H1 (cell line): ENCODE data around the gene OR2H2. TPM values are rescaled to one million over a fixed set of nuclear protein-coding genes. Genes with fewer than 3 reads are reported as not detected.

ENCODE experiments used
- CTCF ChIA-PET: fragments of 300-600 bp; sonication (Branson Sonifier 250); formaldehyde crosslinking; loops from one replicate; lab custom pipeline; 2021; ENCODE audit not compliant: partially characterized antibody; lab: Charles Lee
- POLR2A ChIA-PET: fragments of 300-600 bp; sonication (Branson Sonifier 250); formaldehyde crosslinking; loops from one replicate; lab custom pipeline; 2021; ENCODE audit warnings: inconsistent platforms; ENCODE audit not compliant: partially characterized antibody; lab: Charles Lee
- DNase-seq, 2 experiments: peaks; one replicate each; pipeline versions ENCODE4 v3.0.0 to v3.0.0-alpha.2; 2010 to 2022; ENCODE audit warnings: low spot score in 2 of 2, low read depth in 1 of 2, mixed read lengths in 1 of 2
- FAIRE-seq: peaks from 2 replicates; lab custom pipeline; 2011; peaks lifted over from hg19 to GRCh38; lab: Jason Lieb, UNC
- H2AFZ ChIP-seq: 2 replicates; pipeline ENCODE4 v1.8.1; 2012; ENCODE audit warnings: low read length, inconsistent platforms
- H2AK5ac ChIP-seq: 2 replicates; pipeline ENCODE4 v1.6.1; 2013; ENCODE audit warnings: low read depth, low read length
- H2BK120ac ChIP-seq: replicated peaks from 2 replicates; pipeline ENCODE3; 2013; ENCODE audit warnings: low read depth, low read length, inconsistent platforms
- H2BK12ac ChIP-seq: 2 replicates; pipeline ENCODE4 v1.6.1; 2013; ENCODE audit warnings: low read depth, low read length
- H2BK15ac ChIP-seq: 2 replicates; pipeline ENCODE4 v1.6.1; 2013; ENCODE audit warnings: low read length
- H2BK20ac ChIP-seq: 2 replicates; pipeline ENCODE4 v1.6.1; 2013; ENCODE audit warnings: low read length
- H2BK5ac ChIP-seq: 2 replicates; pipeline ENCODE4 v1.6.1; 2013; ENCODE audit warnings: low read depth, low read length
- H3K14ac ChIP-seq: 2 replicates; pipeline ENCODE4 v1.6.1; 2013; ENCODE audit warnings: inconsistent platforms; ENCODE audit not compliant: insufficient read length
- H3K18ac ChIP-seq: 2 replicates; pipeline ENCODE4 v1.6.1; 2013; ENCODE audit warnings: low read length; ENCODE audit errors: extremely low read depth
- H3K23ac ChIP-seq: 2 replicates; pipeline ENCODE4 v1.6.1; 2013; ENCODE audit warnings: inconsistent platforms; ENCODE audit not compliant: insufficient read length
- H3K23me2 ChIP-seq: 2 replicates; pipeline ENCODE4 v1.6.1; 2013; ENCODE audit warnings: low read depth, low read length
- H3K27ac ChIP-seq: 2 replicates; pipeline ENCODE4 v1.6.1; 2011; ENCODE audit warnings: low read depth, low read length, inconsistent platforms
- H3K27me3 ChIP-seq, 4 experiments: replicated peaks in 1 of 4; 1 replicate in 1 of 4; 2 replicates in 3 of 4; pipeline versions ENCODE4 v1.6.1 to v1.8.1; 2011 to 2013; ENCODE audit warnings: low read length in 3 of 4, mild to moderate bottlenecking in 3 of 4, inconsistent platforms in 2 of 4, mixed read lengths in 2 of 4, moderate library complexity in 1 of 4; ENCODE audit not compliant: control insufficient read depth in 3 of 4, insufficient read depth in 3 of 4; ENCODE audit errors: extremely low read depth in 1 of 4
- H3K36me3 ChIP-seq, 4 experiments: 2 replicates each; pipeline versions ENCODE4 v1.6.1 to v1.8.1; 2011 to 2013; ENCODE audit warnings: mild to moderate bottlenecking in 4 of 4, low read length in 3 of 4, moderate library complexity in 2 of 4, control low read depth in 1 of 4, inconsistent platforms in 1 of 4; ENCODE audit not compliant: insufficient read depth in 4 of 4, control insufficient read depth in 2 of 4
- H3K4ac ChIP-seq: replicated peaks from 2 replicates; pipeline ENCODE3; 2013; ENCODE audit warnings: low read length, low read depth, mixed read lengths, inconsistent platforms; ENCODE audit not compliant: insufficient read length
- H3K4me1 ChIP-seq, 4 experiments: replicated peaks in 1 of 4; 1 replicate in 1 of 4; 2 replicates in 3 of 4; pipeline versions ENCODE4 v1.6.1 to v1.8.1; 2011 to 2013; ENCODE audit warnings: low read length in 3 of 4, inconsistent platforms in 2 of 4, mixed read lengths in 1 of 4; ENCODE audit not compliant: insufficient read depth in 4 of 4, control insufficient read depth in 3 of 4
- H3K4me2 ChIP-seq, 2 experiments: 2 replicates each; pipeline versions ENCODE4 v1.6.1 to v1.8.1; 2011 to 2013; ENCODE audit warnings: low read depth in 2 of 2, low read length in 2 of 2, control low read depth in 1 of 2, inconsistent platforms in 1 of 2, mild to moderate bottlenecking in 1 of 2; ENCODE audit not compliant: insufficient read depth in 1 of 2
- H3K4me3 ChIP-seq, 4 experiments: fragments of 200-600, 300-600 bp in 1 of 4; sonication (generic), shearing (Covaris generic), sonication (Bioruptor Twin) in 1 of 4; 2 replicates each; pipeline versions ENCODE4 v1.5.1 to v1.8.1; 2011 to 2016; ENCODE audit warnings: low read length in 4 of 4, low read depth in 3 of 4, control low read depth in 2 of 4, inconsistent platforms in 2 of 4, mild to moderate bottlenecking in 2 of 4, mixed read lengths in 1 of 4, moderate library complexity in 1 of 4; ENCODE audit not compliant: insufficient read depth in 2 of 4; ENCODE audit errors: extremely low read depth in 1 of 4
- H3K56ac ChIP-seq: replicated peaks from 2 replicates; pipeline ENCODE3; 2013; ENCODE audit warnings: low read depth, mild to moderate bottlenecking, mixed read lengths, low read length, inconsistent platforms; ENCODE audit not compliant: insufficient read length
- H3K79me1 ChIP-seq: 2 replicates; pipeline ENCODE4 v1.6.1; 2013; ENCODE audit warnings: low read depth, low read length, control low read depth
- H3K79me2 ChIP-seq, 2 experiments: 2 replicates each; pipeline versions ENCODE4 v1.6.1 to v1.8.1; 2012 to 2013; ENCODE audit warnings: low read length in 2 of 2, mild to moderate bottlenecking in 2 of 2, inconsistent platforms in 1 of 2; ENCODE audit not compliant: insufficient read depth in 2 of 2, control insufficient read depth in 1 of 2
- H3K9ac ChIP-seq, 4 experiments: replicated peaks in 1 of 4; 1 replicate in 1 of 4; 2 replicates in 3 of 4; pipeline versions ENCODE4 v1.6.1 to v1.8.1; 2011 to 2013; ENCODE audit warnings: low read depth in 3 of 4, low read length in 3 of 4, control low read depth in 2 of 4, mild to moderate bottlenecking in 2 of 4, moderate library complexity in 2 of 4, inconsistent platforms in 1 of 4; ENCODE audit errors: extremely low read depth in 1 of 4
- H3K9me3 ChIP-seq, 2 experiments: 2 replicates each; pipeline versions ENCODE4 v1.6.1 to v1.8.1; 2012 to 2013; ENCODE audit warnings: mild to moderate bottlenecking in 2 of 2, moderate library complexity in 2 of 2, control low read depth in 1 of 2, inconsistent platforms in 1 of 2, low read depth in 1 of 2, low read length in 1 of 2, mixed read lengths in 1 of 2; ENCODE audit not compliant: insufficient read depth in 2 of 2
- H4K20me1 ChIP-seq, 2 experiments: replicated peaks in 1 of 2; 2 replicates each; pipeline versions ENCODE3 to v1.8.1; 2011 to 2013; ENCODE audit warnings: inconsistent platforms in 2 of 2, low read length in 2 of 2, mild to moderate bottlenecking in 1 of 2; ENCODE audit not compliant: insufficient read depth in 2 of 2, control insufficient read depth in 1 of 2
- H4K5ac ChIP-seq: 2 replicates; pipeline ENCODE4 v1.6.1; 2013; ENCODE audit warnings: low read length, low read depth, mixed read lengths, inconsistent platforms; ENCODE audit not compliant: insufficient read length
- H4K8ac ChIP-seq: 2 replicates; pipeline ENCODE4 v1.8.0; 2013; ENCODE audit warnings: mild to moderate bottlenecking, moderate library complexity, low read length, inconsistent platforms; ENCODE audit not compliant: insufficient read depth; ENCODE audit errors: extremely low read depth
- H4K91ac ChIP-seq: replicated peaks from 2 replicates; pipeline ENCODE3; 2013; ENCODE audit warnings: low read length, mixed read lengths, inconsistent platforms; ENCODE audit not compliant: insufficient read length
- ATF2 ChIP-seq: IDR thresholded peaks from 2 replicates; pipeline ENCODE4 v1.6.1; 2012; ENCODE audit warnings: low read length, inconsistent platforms
- CEBPB ChIP-seq: IDR thresholded peaks from 2 replicates; pipeline ENCODE4 v1.6.1; 2012; ENCODE audit warnings: low read depth, low read length
- EGR1 ChIP-seq: IDR thresholded peaks from 2 replicates; pipeline ENCODE4 v1.6.1; 2011; ENCODE audit warnings: low read depth, low read length, borderline replicate concordance
- EP300 ChIP-seq, 2 experiments: IDR thresholded peaks; 1 replicate in 1 of 2; 2 replicates in 1 of 2; pipeline ENCODE4 v1.6.1; 2011 to 2012; ENCODE audit warnings: low read depth in 2 of 2, low read length in 2 of 2, mild to moderate bottlenecking in 2 of 2, borderline replicate concordance in 1 of 2, inconsistent platforms in 1 of 2, moderate library complexity in 1 of 2
- KDM5A ChIP-seq: fragments of 200-600 bp; IDR thresholded peaks from 2 replicates; pipeline ENCODE4 v1.7.1; 2012; ENCODE audit warnings: mild to moderate bottlenecking, low read length, inconsistent platforms, mixed read lengths
- MAX ChIP-seq: IDR thresholded peaks from 2 replicates; pipeline ENCODE4 v1.6.1; 2012; ENCODE audit warnings: inconsistent platforms
- PHF8 ChIP-seq: fragments of 200-600 bp; sonication (generic); conservative IDR thresholded peaks from 2 replicates; pipeline ENCODE4 v1.7.1; 2012; ENCODE audit warnings: low read depth, mild to moderate bottlenecking, inconsistent platforms, low read length, moderate library complexity
- POU5F1 ChIP-seq: IDR thresholded peaks from 2 replicates; pipeline ENCODE4 v1.6.1; 2011; ENCODE audit warnings: low read depth, mild to moderate bottlenecking, low read length, moderate library complexity
- RAD21 ChIP-seq, 2 experiments: IDR thresholded peaks in 1 of 2; conservative IDR thresholded peaks in 1 of 2; 2 replicates each; pipeline ENCODE4 v1.6.1; 2011; ENCODE audit warnings: low read depth in 2 of 2, low read length in 2 of 2, improper control_type of control experiment in 1 of 2, inconsistent platforms in 1 of 2, mild to moderate bottlenecking in 1 of 2, moderate library complexity in 1 of 2
- USF2 ChIP-seq: IDR thresholded peaks from 2 replicates; pipeline ENCODE4 v1.6.1; 2011; ENCODE audit warnings: low read length, improper control_type of control experiment
- WGBS, 2 experiments: shearing (Covaris generic) in 1 of 2; methylation state at CpG; one replicate each; pipeline versions ENCODE4 v1.1.6 to v1.1.7; 2013 to 2015; ENCODE audit warnings: low lambda C conversion rate in 2 of 2, mixed read lengths in 2 of 2, inconsistent platforms in 1 of 2, low coverage in 1 of 2, missing lambda C conversion rate in 1 of 2; ENCODE audit not compliant: insufficient replicate concordance in 2 of 2, insufficient coverage in 1 of 2, insufficient read length in 1 of 2; ENCODE audit errors: extremely low coverage in 1 of 2, missing lambda C conversion rate in 1 of 2; 5-methylcytosine and 5-hydroxymethylcytosine counted together
- polyA plus RNA-seq, 7 experiments: library from polyadenylated mRNA; depleted of rRNA in 3 of 7; stranded (reverse) in 5 of 7; unstranded in 2 of 7; fragments of >200 nt in 5 of 7; fragments of 200-250 nt in 2 of 7; gene quantifications; 1 replicate in 5 of 7; 2 replicates in 1 of 7; 4 replicates in 1 of 7; pipeline versions ENCODE4 v1.2.1 to v1.2.3, GENCODE V29; 2011 to 2013; ENCODE audit warnings: missing spikeins in 2 of 7, mixed read lengths in 2 of 7
- total RNA-seq: library from RNA; stranded (reverse); fragmentation: NEBNext Ultra II Directional; extraction: Animal tissue kit (Norgen Biotek cat#: 25700); gene quantifications from 2 replicates; pipeline ENCODE4 v1.2.1, GENCODE V29; 2021

The OR2H2 gene
- total and polyA plus RNA-seq, 2 of the 8 experiments (the other 6 are each of a cell fraction or from before 2014, with no cell fraction given), result not detected

GRCh38 chr6:29561606-29562181 is 23.2 kb upstream of the OR2H2 start:
- H3K23ac ChIP-seq, result no peak overlapping the region
- 83% methylated on average over 1 of the region's 1 CpG; no CpG with 5 or more reads in 1 of the 2 experiments for WGBS, 2 experiments
- peaks cover 0 to 4% (median 2%) of the 10 kb centered on the region in 4 experiments; a peak in 6 of 7 replicates for H3K27me3 ChIP-seq
- H2BK15ac ChIP-seq, result no peak overlapping the region
- H3K4ac ChIP-seq, result no peak overlapping the region
- H3K4me2 ChIP-seq, result no peak overlapping the region
- no peak overlapping the region for H3K4me3 ChIP-seq
- ChIA-PET CTCF (no interaction called here), POLR2A (no interaction called here)
- H4K8ac ChIP-seq, result no peak overlapping the region
- no peak overlapping the region for H2BK120ac ChIP-seq
- H3K9ac ChIP-seq, result no peak overlapping the region
- FAIRE-seq (no peak), DNase-seq (peak in 1 of 2 experiments; percentile 20)
- no peaks in the 10 kb centered on the region for H4K20me1 ChIP-seq
- no peaks in the 10 kb centered on the region for H3K36me3 ChIP-seq
- H2BK12ac ChIP-seq, result no peak overlapping the region
- no peak overlapping the region for H3K14ac ChIP-seq
- H4K91ac ChIP-seq, result no peak overlapping the region
- no peaks in the 10 kb centered on the region for H3K79me2 ChIP-seq
- no peak overlapping the region for H4K5ac ChIP-seq
- peaks cover 0 to 11% (median 9%) of the 10 kb centered on the region in 4 experiments; a peak in 5 of 7 replicates for H3K4me1 ChIP-seq
- no peak overlapping the region for H2BK20ac ChIP-seq
- no peak overlapping the region for H3K56ac ChIP-seq
- H3K27ac ChIP-seq, result no peak overlapping the region
- H2AK5ac ChIP-seq, result no peak overlapping the region
- H3K18ac ChIP-seq, result no peak overlapping the region
- no peaks in the 10 kb centered on the region for H3K9me3 ChIP-seq
- no peak overlapping the region for H2BK5ac ChIP-seq
- no peaks in the 10 kb centered on the region for H3K23me2 ChIP-seq
- H3K79me1 ChIP-seq, result no peaks in the 10 kb centered on the region
- H2AFZ ChIP-seq, result no peak overlapping the region
- no peak for TF ChIP-seq EP300 (IDR thresholded peaks at IDR 0.05; ENCODE audit: borderline replicate concordance in 1 of 2, low read depth in 2 of 2, low read length in 2 of 2)
- TF ChIP-seq EGR1, result no peak
- TF ChIP-seq USF2, result no peak
- TF ChIP-seq RAD21 (IDR thresholded peaks at IDR 0.05 in 1 of 2, conservative IDR thresholded peaks at IDR 0.05 in 1 of 2; ENCODE audit: low read depth in 2 of 2, low read length in 2 of 2), result no peak
- TF ChIP-seq CEBPB, result no peak
- TF ChIP-seq ATF2, result no peak
- TF ChIP-seq KDM5A, result no peak
- no peak for TF ChIP-seq PHF8
- no peak for TF ChIP-seq MAX
- no peak for TF ChIP-seq POU5F1
